Suppressor macrophage treated with lipopolysaccharide for 1 hour (primary cell): ENCODE data around the gene GPR62.
A peak's percentile ranks its signal among the peaks of the same experiment; 100 is the strongest.

ENCODE experiments used
- DNase-seq, 3 donors: peaks; one replicate each; pipeline ENCODE4 v3.0.0-alpha.2; 2020 to 2022

The GPR62 gene

GRCh38 chr3:51940648-51941462, 14.3 kb upstream of the GPR62 start:
- DNase-seq, result no peak

- no peak for DNase-seq
Measured at GRCh38 chr3:51941463-51941797, 13.8 kb upstream of the GPR62 start.

- peak; percentile 100 for DNase-seq
Measured at GRCh38 chr3:51941798-51942602, 13.2 kb upstream of the GPR62 start, which contains the start of the genes PARP3 and RRP9. Gene PARP3, plus strand, starts transcription at chr3:51942363. Its CDS starts 993 bp downstream, at chr3:51943356. Gene RRP9, minus strand, starts transcription at chr3:51941904. Its CDS starts 37 bp downstream, at chr3:51941867.

- DNase-seq, result peak; percentile 45 to 61 (median 51)
Measured at GRCh38 chr3:51942603-51943450, 12.4 kb upstream of the GPR62 start.

GRCh38 chr3:51943451-51944391, 11.5 kb upstream of the GPR62 start:
- no peak for DNase-seq

GRCh38 chr3:51944451-51945021, 10.6 kb upstream of the GPR62 start:
- no peak for DNase-seq

- DNase-seq, result no peak
Measured at GRCh38 chr3:51945031-51945840, 9.9 kb upstream of the GPR62 start.

GRCh38 chr3:51945926-51946705, 9.1 kb upstream of the GPR62 start:
- DNase-seq, result no peak

- DNase-seq, result no peak
Measured at GRCh38 chr3:51946796-51947195, 8.4 kb upstream of the GPR62 start.

- no peak for DNase-seq
Measured at GRCh38 chr3:51947215-51947900, 7.8 kb upstream of the GPR62 start.

- no peak for DNase-seq
Measured at GRCh38 chr3:51948016-51948580, 7.1 kb upstream of the GPR62 start.

GRCh38 chr3:51949121-51949520, 6.1 kb upstream of the GPR62 start:
- no peak for DNase-seq

- no peak for DNase-seq
Measured at GRCh38 chr3:51950899-51951298, 4.3 kb upstream of the GPR62 start.

- peak; percentile 80 to 92 (median 91) for DNase-seq
Measured at GRCh38 chr3:51953445-51953844, 1.7 kb upstream of the GPR62 start.

GRCh38 chr3:51954105-51954504, 1.1 kb upstream of the GPR62 start:
- DNase-seq, result peak; percentile 52 to 64 (median 60)

- no peak for DNase-seq
Measured at GRCh38 chr3:51954713-51955112, 468 bp upstream of the GPR62 start.

GRCh38 chr3:51955893-51956770, 951 bp downstream of the GPR62 start:
- DNase-seq, result peak; percentile 43 to 70 (median 45)
